NB4 (cell line): ENCODE results near the gene CTIF.

Source experiments
- DNase-seq: peaks from one replicate; pipeline ENCODE4 v3.0.0; 2010; ENCODE audit warnings: low read depth
- H3K4me3 ChIP-seq: one replicate; pipeline ENCODE4 v1.5.1; 2011; ENCODE audit warnings: mild to moderate bottlenecking, low read depth, low read length, moderate library complexity
- MYC ChIP-seq: IDR thresholded peaks from 2 replicates; pipeline ENCODE4 v1.6.1; 2011; ENCODE audit warnings: low read depth, low read length
- POLR2A ChIP-seq: IDR thresholded peaks from 2 replicates; pipeline ENCODE4 v1.6.1; 2011; ENCODE audit warnings: mild to moderate bottlenecking; ENCODE audit not compliant: insufficient read length; ENCODE audit errors: extremely low read depth
- TF ChIP-seq, protein P1 (sequence below): IDR thresholded peaks from one replicate; pipeline ENCODE4 v1.5.1; 2012; ENCODE audit warnings: low read depth, low read length
- TF ChIP-seq, protein P2 (sequence below): IDR thresholded peaks from 2 replicates; pipeline ENCODE4 v1.6.1; 2011; ENCODE audit warnings: low read depth, low read length

Gene CTIF

DNA sequence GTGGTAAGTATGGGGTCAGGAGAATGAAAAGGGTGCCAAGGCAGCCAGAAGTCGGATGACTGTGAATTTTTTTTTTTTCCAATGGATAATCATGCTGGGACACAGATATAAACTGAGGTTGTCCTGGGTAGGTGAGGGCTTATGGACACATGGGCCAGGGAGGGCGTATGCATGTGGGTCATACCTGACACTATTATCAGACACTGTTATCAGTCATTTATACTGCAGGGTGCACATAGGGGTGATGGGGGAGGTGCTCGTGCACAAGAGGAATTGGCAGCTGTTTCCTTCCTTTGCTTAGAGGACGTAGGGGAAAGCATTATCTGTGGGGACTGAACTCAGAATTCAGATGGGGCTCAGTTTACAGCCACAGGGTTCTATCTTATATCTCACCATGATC lies 10.1 kb downstream of the CTIF start:
- TF ChIP-seq, protein P1, sequence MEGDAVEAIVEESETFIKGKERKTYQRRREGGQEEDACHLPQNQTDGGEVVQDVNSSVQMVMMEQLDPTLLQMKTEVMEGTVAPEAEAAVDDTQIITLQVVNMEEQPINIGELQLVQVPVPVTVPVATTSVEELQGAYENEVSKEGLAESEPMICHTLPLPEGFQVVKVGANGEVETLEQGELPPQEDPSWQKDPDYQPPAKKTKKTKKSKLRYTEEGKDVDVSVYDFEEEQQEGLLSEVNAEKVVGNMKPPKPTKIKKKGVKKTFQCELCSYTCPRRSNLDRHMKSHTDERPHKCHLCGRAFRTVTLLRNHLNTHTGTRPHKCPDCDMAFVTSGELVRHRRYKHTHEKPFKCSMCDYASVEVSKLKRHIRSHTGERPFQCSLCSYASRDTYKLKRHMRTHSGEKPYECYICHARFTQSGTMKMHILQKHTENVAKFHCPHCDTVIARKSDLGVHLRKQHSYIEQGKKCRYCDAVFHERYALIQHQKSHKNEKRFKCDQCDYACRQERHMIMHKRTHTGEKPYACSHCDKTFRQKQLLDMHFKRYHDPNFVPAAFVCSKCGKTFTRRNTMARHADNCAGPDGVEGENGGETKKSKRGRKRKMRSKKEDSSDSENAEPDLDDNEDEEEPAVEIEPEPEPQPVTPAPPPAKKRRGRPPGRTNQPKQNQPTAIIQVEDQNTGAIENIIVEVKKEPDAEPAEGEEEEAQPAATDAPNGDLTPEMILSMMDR, result no peak
- TF ChIP-seq MYC, result no peak
- TF ChIP-seq POLR2A, result no peak
- TF ChIP-seq, protein P2, sequence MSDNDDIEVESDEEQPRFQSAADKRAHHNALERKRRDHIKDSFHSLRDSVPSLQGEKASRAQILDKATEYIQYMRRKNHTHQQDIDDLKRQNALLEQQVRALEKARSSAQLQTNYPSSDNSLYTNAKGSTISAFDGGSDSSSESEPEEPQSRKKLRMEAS, result no peak
- H3K4me3 ChIP-seq, result no peak overlapping the region

DNA sequence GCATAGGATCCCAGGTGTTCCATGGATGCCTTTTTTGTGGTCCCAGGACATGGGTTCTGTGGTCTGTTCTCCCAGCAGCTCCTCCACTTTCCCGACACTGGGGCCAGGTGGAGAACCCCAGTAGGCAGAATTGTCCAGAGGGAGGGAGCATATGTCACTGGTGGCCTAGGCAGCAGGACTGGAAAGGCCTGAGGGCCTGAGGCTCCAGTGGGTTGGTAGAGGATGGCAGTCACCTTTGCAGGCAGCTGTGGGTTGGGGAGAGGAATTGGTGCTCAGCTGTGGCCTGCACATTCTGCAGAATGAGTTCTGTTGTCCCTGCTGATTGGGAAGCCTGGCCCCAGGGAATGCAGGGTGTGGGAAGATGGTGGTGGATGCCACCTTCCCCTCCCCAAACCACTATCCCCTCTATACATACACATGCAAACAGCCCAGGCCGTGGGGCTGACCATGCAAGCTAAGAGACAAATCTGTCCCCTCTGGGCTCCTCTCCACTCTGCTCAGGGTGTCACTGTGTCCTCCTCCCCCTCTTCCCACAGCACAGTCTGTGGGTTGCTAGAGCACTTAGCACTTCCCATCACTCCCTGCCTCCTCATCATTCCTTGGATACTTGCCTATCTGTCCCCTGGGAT lies 11.4 kb downstream of the CTIF start:
- DNase-seq, result no peak
- no peak overlapping the region for H3K4me3 ChIP-seq
- TF ChIP-seq, protein P2, result no peak
- TF ChIP-seq, protein P1, result no peak
- no peak for TF ChIP-seq MYC
- TF ChIP-seq POLR2A, result no peak

More for the DNA sequence above, 10.1 kb downstream of the CTIF start:
- DNase-seq, result no peak

DNA sequence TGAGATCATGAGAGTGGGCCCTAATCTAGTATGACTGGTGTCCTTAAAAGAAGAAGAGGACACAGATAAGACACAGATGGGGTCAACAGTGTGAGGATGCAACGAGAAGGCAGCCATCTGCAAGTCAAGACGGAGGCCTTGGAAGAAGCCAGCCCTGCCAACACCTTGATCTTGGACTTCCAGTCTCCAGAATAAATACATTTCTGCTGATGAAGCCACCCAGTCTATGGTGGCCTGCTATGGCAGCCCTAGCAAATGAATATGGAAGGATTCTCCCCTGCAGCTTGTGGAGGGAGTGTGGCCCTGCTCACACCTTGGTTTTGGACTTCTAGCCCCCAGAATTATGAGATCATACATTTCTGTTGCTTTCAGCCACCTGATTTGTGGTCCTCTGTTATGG lies 12.3 kb downstream of the CTIF start:
- no peak overlapping the region for H3K4me3 ChIP-seq
- no peak for DNase-seq
- TF ChIP-seq, protein P1, result no peak
- TF ChIP-seq MYC (no peak), POLR2A (no peak)
- TF ChIP-seq, protein P2, result no peak

DNA sequence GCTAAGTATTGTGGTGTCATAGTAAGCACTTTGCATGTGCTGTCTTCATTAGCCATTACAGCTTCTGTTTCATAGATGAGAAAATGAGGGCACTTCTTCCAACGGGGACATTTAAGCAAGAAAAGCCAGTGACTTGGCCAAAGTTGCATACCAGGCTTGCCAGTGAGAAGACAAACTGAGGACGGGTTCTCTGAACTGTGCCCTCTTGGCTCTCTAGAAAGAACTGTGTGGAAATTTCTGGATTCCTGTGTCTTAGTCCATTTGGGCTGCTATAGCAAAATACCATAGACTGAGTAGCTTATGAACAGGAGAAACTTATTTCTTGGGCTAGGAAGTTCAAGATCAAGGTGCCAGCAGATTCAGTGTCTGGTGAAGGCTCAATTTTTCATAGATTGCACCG lies 13.3 kb downstream of the CTIF start:
- H3K4me3 ChIP-seq, result no peak overlapping the region
- DNase-seq, result no peak
- TF ChIP-seq POLR2A (no peak), MYC (no peak)
- TF ChIP-seq, protein P2, result no peak
- TF ChIP-seq, protein P1, result no peak

DNA sequence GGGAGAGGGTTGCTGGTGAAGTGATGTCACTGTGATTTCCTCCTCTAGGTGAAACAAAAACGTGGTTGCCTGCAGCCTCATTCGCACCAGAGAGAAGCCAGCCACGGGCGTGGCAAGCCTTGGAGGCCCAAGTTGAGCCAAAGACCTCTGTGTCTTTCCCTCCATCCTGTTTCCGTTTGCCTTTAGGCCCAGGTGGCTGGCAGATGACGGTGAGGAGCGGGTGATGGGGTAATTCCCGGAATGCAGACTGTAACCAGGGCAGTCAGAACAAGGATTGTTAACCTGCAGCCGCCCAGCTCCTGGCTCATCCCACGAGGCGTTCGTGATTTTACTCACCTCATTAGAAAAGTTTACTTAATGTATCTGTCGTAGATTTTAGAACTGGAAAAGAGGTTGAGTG lies 14.4 kb downstream of the CTIF start:
- DNase-seq, result no peak
- TF ChIP-seq POLR2A, result no peak
- TF ChIP-seq, protein P2, result no peak
- TF ChIP-seq, protein P1, result no peak
- H3K4me3 ChIP-seq, result no peak overlapping the region
